ENCODE data around the gene TSFM.

The TSFM gene

DNA sequence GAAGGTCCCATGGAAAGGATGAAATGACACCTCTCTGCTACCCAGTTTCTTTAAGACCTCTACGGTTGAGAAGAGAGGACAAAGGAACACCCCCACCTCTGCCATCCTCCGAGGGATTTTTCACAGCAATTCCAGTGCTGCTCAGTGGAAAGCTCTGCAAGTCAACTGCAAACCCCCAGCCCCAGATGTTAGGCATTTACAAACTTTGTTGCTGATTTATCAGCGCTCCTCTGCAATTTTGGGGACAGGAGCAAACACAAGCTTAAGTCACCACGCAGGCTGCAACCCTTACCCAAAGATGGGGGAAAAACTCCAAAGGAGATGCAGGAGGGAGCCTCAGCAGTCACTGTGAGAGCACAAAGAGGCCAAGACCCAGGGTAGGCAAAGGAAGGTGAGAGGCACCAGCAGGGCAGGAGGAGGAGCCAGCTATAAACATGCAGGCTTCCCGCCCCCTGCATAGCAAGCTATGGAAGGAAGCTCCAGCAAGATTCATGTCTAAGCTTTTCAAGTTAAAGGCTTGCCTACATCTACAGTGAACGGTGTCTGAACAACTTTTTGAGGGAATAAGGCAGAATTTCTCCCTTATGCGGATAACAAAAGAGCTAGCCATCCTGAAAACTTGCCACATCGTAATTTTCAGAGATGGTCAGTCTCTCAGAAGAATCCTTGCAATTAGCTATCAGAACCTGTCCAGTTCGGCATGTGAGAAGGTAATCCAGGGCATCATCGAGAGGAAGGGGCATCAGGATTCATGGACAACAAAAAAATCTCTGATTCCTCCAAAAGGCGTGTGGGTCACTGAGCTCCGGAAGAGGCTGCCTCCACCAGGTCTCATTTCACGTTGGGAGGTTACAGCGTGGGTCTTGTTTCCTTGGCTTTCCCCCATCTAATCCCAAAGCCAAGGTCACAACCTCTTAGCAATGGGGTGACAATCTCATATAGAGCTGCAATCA lies 60.0 kb downstream of the TSFM start:
- TF ChIP-seq, protein P1, sequence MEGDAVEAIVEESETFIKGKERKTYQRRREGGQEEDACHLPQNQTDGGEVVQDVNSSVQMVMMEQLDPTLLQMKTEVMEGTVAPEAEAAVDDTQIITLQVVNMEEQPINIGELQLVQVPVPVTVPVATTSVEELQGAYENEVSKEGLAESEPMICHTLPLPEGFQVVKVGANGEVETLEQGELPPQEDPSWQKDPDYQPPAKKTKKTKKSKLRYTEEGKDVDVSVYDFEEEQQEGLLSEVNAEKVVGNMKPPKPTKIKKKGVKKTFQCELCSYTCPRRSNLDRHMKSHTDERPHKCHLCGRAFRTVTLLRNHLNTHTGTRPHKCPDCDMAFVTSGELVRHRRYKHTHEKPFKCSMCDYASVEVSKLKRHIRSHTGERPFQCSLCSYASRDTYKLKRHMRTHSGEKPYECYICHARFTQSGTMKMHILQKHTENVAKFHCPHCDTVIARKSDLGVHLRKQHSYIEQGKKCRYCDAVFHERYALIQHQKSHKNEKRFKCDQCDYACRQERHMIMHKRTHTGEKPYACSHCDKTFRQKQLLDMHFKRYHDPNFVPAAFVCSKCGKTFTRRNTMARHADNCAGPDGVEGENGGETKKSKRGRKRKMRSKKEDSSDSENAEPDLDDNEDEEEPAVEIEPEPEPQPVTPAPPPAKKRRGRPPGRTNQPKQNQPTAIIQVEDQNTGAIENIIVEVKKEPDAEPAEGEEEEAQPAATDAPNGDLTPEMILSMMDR (IDR thresholded peaks at IDR 0.05; ENCODE audit: borderline replicate concordance, control extremely low read depth, extremely low read depth, insufficient read depth, missing control alignments), result no peak
- no peak for DNase-seq (ENCODE audit: low spot score)
- in situ Hi-C loops (cut with MboI; ENCODE audit: low sequenced_read_pairs, unreplicated experiment), result no loop called here

- TF ChIP-seq, protein P1 (IDR thresholded peaks at IDR 0.05; ENCODE audit: borderline replicate concordance, control extremely low read depth, extremely low read depth, insufficient read depth, missing control alignments), result no peak
- in situ Hi-C loops (cut with MboI; ENCODE audit: low sequenced_read_pairs, unreplicated experiment), result no loop called here
- DNase-seq (ENCODE audit: low spot score), result peak; percentile 68
These were observed 62.3 kb downstream of the TSFM start for GRCh38 chr12:57844709-57845477.

- DNase-seq (ENCODE audit: low spot score), result peak; percentile 80
- TF ChIP-seq, protein P1 (IDR thresholded peaks at IDR 0.05; ENCODE audit: borderline replicate concordance, control extremely low read depth, extremely low read depth, insufficient read depth, missing control alignments), result no peak
- in situ Hi-C loops (cut with MboI; ENCODE audit: low sequenced_read_pairs, unreplicated experiment), result no loop called here
These were observed 63.1 kb downstream of the TSFM start for GRCh38 chr12:57845478-57846284.

DNA sequence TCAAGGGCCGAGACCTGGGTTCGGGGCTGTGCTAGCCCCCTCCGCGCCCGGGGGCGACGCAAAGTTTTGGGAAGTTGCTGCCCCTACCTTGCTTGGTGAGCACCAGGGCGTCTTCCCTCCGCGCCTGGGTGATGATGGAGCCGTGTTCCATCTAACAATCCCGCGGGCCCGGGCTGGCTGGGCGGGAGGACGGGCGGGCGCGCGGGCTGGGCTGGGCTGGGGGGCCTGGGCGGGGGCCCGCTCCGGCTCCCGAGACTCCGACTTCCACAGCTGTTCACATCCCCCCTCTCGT lies 63.6 kb downstream of the TSFM start:
- TF ChIP-seq, protein P1 (IDR thresholded peaks at IDR 0.05; ENCODE audit: borderline replicate concordance, control extremely low read depth, extremely low read depth, insufficient read depth, missing control alignments), result no peak
- in situ Hi-C loops (cut with MboI; ENCODE audit: low sequenced_read_pairs, unreplicated experiment), result no loop called here
- DNase-seq (ENCODE audit: low spot score), result peak; percentile 46

DNA sequence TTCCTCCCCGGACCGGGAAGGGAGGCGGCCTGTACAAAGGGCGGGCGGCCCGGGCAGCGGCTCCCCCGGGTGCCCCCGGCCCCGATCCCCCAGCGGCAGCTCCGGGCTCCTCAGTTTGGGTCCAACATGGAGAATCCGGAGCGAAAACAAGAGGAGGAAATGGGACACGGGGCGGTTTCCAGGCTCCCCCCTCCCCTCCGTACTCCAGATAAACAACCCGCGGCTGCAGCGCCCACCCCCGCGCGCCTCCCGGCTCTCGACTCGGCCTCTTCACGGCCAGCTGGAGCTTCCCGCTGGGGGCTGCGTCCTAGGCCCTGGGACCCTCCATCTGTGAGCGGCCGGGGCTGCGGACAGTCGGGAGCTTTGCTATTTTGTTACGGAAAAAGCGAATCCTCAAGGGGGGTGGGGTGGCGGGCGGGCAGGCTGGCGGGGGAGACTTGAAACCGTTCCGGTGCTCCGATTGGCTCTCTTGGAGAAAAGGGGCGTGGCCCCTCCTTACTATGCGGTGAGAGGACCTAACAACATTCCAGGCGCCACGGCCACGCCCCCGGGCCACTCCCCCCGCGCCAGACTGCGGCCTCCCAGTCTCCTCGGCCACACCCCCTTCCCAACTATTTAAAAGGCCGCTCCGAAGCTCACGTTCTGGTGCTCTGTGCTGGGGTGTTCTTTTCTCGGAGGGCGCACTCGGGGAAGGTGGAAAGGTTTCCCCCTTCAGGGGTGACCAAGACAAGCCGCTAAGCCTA lies 64.2 kb downstream of the TSFM start, which contains the start of gene CTDSP2:
Gene CTDSP2, minus strand, starts transcription at position 153 of the 743 bp plus-strand sequence. CDS start 294 bp downstream, outside the sequence.
- peak; percentile 98 for DNase-seq (ENCODE audit: low spot score)
- TF ChIP-seq, protein P1 (IDR thresholded peaks at IDR 0.05; ENCODE audit: borderline replicate concordance, control extremely low read depth, extremely low read depth, insufficient read depth, missing control alignments), result no peak
- in situ Hi-C loops (cut with MboI; ENCODE audit: low sequenced_read_pairs, unreplicated experiment), result no loop called here

All from GM13976 (cell line).